Thoracic aorta (tissue), 2 donors: Measurements from ENCODE around the gene PDCD1LG2. TPM values are rescaled to one million over a fixed set of nuclear protein-coding genes. Genes with fewer than 3 reads are reported as not detected.
"Not testable (repeated sequence)": the region's sequence is repeated elsewhere in the genome, so short reads cannot be mapped to it uniquely, and the experiment has no call there.

Experiments
- ATAC-seq: fragments of 150-250 bp; one replicate; pipeline ENCODE4 v1.8.0; 2017; ENCODE audit warnings: low read depth; ENCODE audit not compliant: insufficient number of reproducible peaks, low FRiP score
- DNase-seq: peaks from one replicate; pipeline ENCODE4 v3.0.0-alpha.2; 2020; ENCODE audit warnings: low spot score
- H3K27ac ChIP-seq, 2 donors: fragments of 200-600 bp; sonication (generic); 1 replicate in 1 of 2; 2 replicates in 1 of 2; pipeline ENCODE4 v1.5.1; 2016; ENCODE audit warnings: mild to moderate bottlenecking in 2 of 2, moderate library complexity in 2 of 2
- H3K27me3 ChIP-seq: fragments of 200-600 bp; sonication (generic); replicated peaks from 2 replicates; pipeline ENCODE4 v1.6.0; 2016; ENCODE audit warnings: mild to moderate bottlenecking; ENCODE audit not compliant: insufficient read depth
- H3K36me3 ChIP-seq: fragments of 200-600 bp; sonication (generic); one replicate; pipeline ENCODE4 v1.5.1; 2016
- H3K4me1 ChIP-seq, 2 donors: fragments of 200-600 bp; sonication (generic); 1 replicate in 1 of 2; 2 replicates in 1 of 2; pipeline versions ENCODE4 v1.5.1 to v1.6.0; 2016; ENCODE audit warnings: low read depth in 2 of 2, mild to moderate bottlenecking in 1 of 2; ENCODE audit not compliant: control insufficient read depth in 1 of 2
- H3K4me3 ChIP-seq: fragments of 200-600 bp; sonication (generic); 2 replicates; pipeline ENCODE4 v1.5.1; 2016; ENCODE audit warnings: mild to moderate bottlenecking
- H3K9me3 ChIP-seq: fragments of 200-600 bp; sonication (generic); 2 replicates; pipeline ENCODE4 v1.5.1; 2016
- CTCF ChIP-seq: fragments of 200-600 bp; sonication (generic); IDR thresholded peaks from one replicate; pipeline ENCODE4 v1.5.1; 2019; ENCODE audit warnings: antibody characterized with exemption
- total RNA-seq, 2 donors: library from RNA; depleted of rRNA; stranded (reverse); fragments of >200 nt; gene quantifications; one replicate each; pipeline versions ENCODE4 v1.1.0 to v1.2.3, GENCODE V29; 2016

PDCD1LG2 gene
- 1 to 10 TPM; 1.1 to 4.5 TPM for total RNA-seq

DNA sequence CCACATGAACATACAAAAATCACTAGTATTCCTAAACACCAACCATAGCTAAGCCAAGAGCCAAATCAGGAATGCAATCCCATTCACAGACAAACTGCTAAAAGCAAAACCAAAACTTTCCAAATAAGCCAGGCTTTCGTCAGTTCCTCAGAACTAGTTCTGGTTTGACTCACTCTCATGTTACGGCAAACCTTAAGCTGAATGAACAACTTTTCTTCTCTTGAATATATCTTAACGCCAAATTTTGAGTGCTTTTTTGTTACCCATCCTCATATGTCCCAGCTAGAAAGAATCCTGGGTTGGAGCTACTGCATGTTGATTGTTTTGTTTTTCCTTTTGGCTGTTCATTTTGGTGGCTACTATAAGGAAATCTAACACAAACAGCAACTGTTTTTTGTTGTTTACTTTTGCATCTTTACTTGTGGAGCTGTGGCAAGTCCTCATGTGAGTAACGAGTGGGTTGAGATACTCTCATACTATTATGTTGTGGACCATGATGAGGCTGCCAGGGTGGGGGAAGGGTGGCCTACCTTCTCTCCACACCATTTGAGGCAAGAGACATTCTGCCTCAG, at the start of gene PDCD1LG2:
PDCD1LG2 (plus strand) TSS at position 172 of the 572 bp plus-strand sequence. CDS start 12,016 bp downstream, outside the sequence.
- H3K4me1 ChIP-seq: peaks cover 8 to 32% of the 10 kb centered on the region in 2 donors
- H3K4me3 ChIP-seq: peak within 1 kb of the TSS; percentile 65
- ATAC-seq (no peak), DNase-seq (no peak)
- no peaks in the 10 kb centered on the region for H3K9me3 ChIP-seq
- TF ChIP-seq CTCF: no peak
- no peaks in the 10 kb centered on the region for H3K36me3 ChIP-seq
- no peaks in the 10 kb centered on the region for H3K27me3 ChIP-seq
- H3K27ac ChIP-seq: peak within 1 kb of the TSS; percentile 65

DNA sequence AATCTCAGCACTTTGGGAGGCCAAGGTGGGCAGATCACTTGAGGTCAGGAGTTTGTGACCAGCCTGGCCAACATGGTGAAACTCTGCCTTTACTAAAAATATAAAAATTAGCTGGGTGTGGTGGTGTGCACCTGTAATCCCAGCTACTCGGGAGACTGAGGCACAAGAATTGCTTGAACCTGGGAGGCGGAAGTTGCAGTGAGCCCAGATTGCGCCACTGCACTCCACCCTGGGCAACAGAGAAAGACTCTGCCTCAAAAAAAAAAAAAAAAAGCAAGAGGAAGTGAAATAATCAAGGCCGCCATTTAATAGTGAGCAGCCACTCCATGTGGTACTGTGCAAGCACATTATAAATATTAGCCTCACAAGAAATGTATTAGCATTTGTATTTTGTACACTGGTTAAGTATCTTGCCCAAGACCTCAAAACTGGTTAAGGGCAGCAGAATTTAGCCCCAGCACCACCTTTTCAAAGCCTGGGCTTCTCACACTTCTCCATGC, 45.5 kb upstream of the PDCD1LG2 start:
- H3K4me3 ChIP-seq, H3K27me3 ChIP-seq, H3K27ac ChIP-seq, DNase-seq, H3K4me1 ChIP-seq, H3K9me3 ChIP-seq, H3K36me3 ChIP-seq, ATAC-seq: not testable (repeated sequence)

DNA sequence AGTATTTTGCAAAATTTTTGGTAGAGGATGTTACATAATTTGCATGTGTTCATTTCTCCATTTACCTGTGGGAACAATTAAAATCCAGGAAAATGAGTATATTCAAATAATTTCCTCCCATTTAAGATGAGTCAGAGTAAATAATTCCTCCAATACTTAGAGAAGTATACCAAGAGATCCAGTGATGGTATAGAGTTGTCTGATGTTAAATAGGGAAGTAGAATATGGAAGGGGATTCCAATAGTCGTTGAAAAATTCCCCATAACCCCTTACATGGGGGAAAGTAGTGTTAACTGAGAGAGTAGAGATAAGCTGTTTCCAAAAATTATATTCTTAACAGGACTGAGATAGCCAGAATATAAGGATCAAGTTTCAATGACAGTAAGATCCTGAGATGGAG, 44.3 kb upstream of the PDCD1LG2 start:
- ATAC-seq (no peak), DNase-seq (no peak)
- TF ChIP-seq CTCF: no peak
- no peaks in the 10 kb centered on the region for H3K9me3 ChIP-seq
- no peaks in the 10 kb centered on the region for H3K27me3 ChIP-seq
- peaks cover 0 to 7% of the 10 kb centered on the region in 2 donors for H3K4me1 ChIP-seq
- peaks cover 4% of the 10 kb centered on the region for H3K36me3 ChIP-seq
- H3K4me3 ChIP-seq: no peak overlapping the region
- H3K27ac ChIP-seq: no peak overlapping the region

GRCh38 chr9:5466766-5467165, 43.6 kb upstream of the PDCD1LG2 start:
- no peak for ATAC-seq

GRCh38 chr9:5468850-5469249, 41.5 kb upstream of the PDCD1LG2 start:
- peaks cover 0 to 7% of the 10 kb centered on the region in 2 donors for H3K4me1 ChIP-seq
- no peaks in the 10 kb centered on the region for H3K9me3 ChIP-seq
- no peak for TF ChIP-seq CTCF
- no peak overlapping the region for H3K27ac ChIP-seq
- no peak for DNase-seq
- no peaks in the 10 kb centered on the region for H3K27me3 ChIP-seq
- no peak for ATAC-seq
- H3K4me3 ChIP-seq: no peak overlapping the region
- H3K36me3 ChIP-seq: peaks cover 4% of the 10 kb centered on the region

More at GRCh38 chr9:5466766-5467165, 43.6 kb upstream of the PDCD1LG2 start:
- no peak for DNase-seq
- Histone ChIP-seq H3K27ac (no peak overlapping the region), H3K36me3 (peaks cover 4% of the 10 kb centered on the region), H3K4me3 (no peak overlapping the region), H3K9me3 (no peaks in the 10 kb centered on the region), H3K4me1 (peaks cover 0 to 7% of the 10 kb centered on the region in 2 donors), H3K27me3 (no peaks in the 10 kb centered on the region)
- TF ChIP-seq CTCF: no peak

- no peaks in the 10 kb centered on the region for H3K9me3 ChIP-seq
- H3K4me3 ChIP-seq: no peak overlapping the region
- H3K27ac ChIP-seq: no peak overlapping the region
- no peaks in the 10 kb centered on the region for H3K27me3 ChIP-seq
- H3K36me3 ChIP-seq: no peaks in the 10 kb centered on the region
- H3K4me1 ChIP-seq: peaks cover 0 to 7% of the 10 kb centered on the region in 2 donors
- no peak for TF ChIP-seq CTCF
- ATAC-seq (no peak), DNase-seq (no peak)
These were observed 40.2 kb upstream of the PDCD1LG2 start for GRCh38 chr9:5470122-5470521.
